HG02870 (cell line): Measurements from ENCODE around the gene POMZP3.
"Not testable (repeated sequence)": the region's sequence is repeated elsewhere in the genome, so short reads cannot be mapped to it uniquely, and the experiment has no call there.

ENCODE experiments used
- ATAC-seq: cut with Tn5 transposase; IDR thresholded peaks from one replicate; pipeline ENCODE4 v1.9.1; 2021; ENCODE audit warnings: mild to moderate bottlenecking, moderate library complexity; ENCODE audit not compliant: unreplicated experiment

Gene POMZP3

GRCh38 chr7:76591033-76591432, 36.0 kb downstream of the POMZP3 start:
- not testable (repeated sequence) for ATAC-seq

DNA sequence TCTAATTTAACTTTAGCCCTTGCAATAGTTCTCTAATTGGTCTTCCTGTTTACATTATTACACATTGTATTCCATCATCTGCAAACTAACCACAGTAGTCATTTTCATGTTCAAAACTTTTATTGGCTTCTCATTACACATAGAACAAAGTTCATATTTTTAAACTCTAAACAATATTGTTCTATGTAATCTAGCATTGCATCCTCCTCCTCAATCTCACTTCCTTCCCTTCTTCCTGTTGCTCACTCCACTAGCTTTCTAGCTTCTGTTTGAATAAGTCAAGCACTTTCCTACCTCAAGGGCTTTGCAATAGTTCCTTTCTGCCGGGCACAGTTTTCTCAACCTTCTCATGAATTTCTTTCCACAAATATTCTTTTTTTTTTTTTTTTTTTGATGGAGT, 38.5 kb downstream of the POMZP3 start:
- ATAC-seq, result not testable (repeated sequence)

DNA sequence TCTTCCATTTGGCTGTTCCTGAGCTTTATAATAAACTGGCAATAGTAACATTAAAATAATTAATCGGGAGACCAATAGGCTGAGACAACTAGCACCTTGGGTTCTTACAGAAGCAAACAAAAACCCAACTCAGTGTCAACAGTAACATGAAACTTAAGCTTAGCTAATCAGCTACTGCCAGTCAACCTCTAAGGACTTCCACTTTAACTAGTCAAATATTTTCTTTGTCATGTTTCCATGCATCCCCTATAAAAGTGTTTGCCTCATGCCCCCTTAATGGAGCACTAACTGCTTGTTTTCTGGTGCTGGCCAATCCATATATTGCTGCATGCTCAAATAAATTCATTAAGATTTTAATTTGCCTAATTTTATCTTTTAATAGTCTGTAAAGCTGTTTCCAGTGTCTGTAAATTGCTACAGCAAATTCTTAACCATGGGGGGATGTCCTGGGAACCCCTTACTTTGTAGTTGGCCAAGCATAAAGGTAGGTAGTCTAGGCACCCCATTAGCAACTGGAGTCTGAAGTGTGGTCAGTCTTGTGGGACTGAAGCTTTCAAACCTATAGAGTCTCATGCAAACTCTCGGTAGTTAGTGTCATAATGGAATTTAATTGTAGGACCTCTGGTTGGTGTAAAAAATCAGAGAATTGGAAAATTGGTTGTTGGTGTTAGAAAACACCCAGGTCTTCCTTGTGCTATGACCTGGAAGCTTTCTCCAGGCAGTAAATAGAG, 40.3 kb downstream of the POMZP3 start:
- ATAC-seq, result not testable (repeated sequence)

DNA sequence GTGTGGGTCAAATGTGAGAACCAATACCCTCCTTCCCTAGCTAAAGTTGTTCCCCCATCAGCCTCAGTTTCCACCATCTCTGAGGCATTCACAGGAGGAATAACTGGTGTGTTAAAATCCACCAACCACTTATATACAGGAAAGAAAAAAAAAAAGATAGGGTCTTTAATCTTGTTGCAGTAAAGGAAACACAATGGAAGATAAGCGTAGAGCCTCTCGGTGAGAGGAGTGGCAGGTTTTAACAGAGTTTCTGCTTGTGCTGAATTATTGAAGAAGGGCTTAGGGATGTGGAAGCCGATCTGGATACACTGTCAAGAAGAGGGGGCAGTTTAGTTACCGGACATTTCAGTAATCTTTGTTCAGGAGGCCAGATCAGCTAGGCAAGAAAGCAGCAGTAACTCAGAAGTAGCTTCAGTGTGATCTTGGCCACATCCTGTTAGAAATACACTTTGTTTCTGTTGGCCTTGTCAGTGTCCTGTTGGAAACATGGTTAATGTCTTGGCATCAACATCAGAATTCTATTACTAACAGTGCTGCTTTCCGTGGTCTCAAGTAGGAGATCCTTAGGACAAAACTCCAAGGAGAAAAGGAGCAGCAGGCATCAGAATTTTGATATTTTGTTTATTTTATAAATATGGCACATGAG, 43.3 kb downstream of the POMZP3 start:
- not testable (repeated sequence) for ATAC-seq

DNA sequence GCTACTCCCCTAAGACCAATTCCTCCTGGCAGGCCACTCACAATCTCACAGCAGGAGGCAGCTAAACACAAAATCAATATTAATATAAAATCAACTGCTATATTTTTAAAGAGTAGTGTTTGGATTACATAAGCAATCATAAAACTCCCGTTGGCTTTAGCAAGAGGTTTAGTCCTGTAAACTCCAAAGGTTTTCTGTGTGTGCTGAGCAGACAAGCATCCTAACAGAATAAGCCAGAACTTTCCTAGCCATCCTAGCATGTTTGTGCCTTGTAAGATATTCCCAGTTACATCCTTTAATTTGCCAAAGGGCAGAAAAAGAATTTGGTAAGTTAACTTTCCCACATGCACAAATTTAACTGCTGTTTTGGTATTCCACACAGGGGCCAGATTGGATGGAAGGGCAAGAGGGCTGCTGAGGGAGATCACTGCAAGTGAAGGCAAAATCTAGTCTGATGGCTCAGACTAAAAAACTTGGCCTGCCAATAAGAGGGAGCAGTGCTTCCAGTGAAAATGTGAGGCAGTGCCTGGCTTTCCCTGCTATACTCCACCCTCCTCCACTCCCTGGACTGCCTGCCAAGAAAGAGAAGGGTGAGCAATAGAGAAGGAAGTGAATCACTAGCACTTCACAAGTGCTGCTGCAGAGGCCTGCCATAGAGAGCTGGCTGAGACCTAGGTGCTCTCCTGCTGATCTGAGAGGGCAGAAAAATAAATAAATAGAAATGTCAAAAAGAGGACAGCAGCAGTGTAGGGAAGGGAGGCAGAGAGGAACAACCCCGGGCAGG, 44.0 kb downstream of the POMZP3 start:
- not testable (repeated sequence) for ATAC-seq

DNA sequence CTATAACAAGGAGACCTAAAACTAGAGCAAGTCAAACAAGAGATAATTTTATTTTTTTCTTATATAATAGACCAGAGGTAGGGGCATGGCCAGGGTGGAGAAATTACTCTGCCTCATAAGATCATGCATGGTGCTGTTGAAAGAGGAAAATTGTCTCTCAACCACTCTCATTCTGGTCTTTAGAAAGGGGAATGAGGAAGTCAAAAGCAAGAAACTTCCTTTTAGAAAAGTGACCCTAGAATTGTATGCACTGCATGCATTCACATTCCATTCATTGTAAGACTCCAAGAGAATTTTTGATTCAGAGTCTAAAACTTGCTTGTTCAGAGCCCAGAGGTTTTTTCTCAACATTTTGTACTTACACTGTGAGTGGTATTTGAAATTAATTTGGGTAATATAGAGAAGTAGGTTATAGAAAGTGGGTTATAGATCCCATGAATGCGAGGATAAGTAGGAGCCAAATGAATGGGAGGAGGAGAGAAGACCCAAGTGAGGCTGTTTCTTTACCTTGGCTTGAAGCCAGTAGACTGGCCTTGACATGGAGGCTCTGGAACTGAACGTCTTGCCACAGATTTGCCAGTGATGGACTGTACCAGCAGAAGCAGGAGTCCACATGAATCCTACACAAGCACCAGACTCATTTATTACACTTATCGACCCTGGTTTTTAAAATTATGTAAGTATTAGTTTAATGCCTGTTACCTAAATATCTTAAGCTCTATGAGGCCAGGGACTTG, 51.0 kb downstream of the POMZP3 start:
- not testable (repeated sequence) for ATAC-seq

DNA sequence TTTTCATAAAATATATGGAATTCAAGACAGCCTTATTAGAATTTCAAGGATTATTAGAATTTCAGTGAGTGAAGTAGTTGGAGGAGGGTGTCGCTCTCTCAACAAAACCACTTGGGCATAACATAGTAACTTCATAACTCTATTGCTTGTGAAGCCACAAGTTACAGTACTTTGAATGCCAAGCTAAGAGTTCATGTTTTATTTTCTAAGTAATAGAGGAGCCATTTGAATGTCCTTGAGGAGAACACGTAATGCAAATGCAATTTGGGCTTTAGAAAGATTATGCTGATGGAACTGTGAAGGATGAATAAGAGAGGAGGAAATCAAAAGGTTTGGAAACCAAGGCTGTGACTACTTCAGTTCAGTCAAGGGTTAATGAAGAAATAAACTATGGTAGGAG, 51.6 kb downstream of the POMZP3 start:
- ATAC-seq, result not testable (repeated sequence)

- not testable (repeated sequence) for ATAC-seq
Observed at GRCh38 chr7:76572296-76572695, 54.8 kb downstream of the POMZP3 start.

DNA sequence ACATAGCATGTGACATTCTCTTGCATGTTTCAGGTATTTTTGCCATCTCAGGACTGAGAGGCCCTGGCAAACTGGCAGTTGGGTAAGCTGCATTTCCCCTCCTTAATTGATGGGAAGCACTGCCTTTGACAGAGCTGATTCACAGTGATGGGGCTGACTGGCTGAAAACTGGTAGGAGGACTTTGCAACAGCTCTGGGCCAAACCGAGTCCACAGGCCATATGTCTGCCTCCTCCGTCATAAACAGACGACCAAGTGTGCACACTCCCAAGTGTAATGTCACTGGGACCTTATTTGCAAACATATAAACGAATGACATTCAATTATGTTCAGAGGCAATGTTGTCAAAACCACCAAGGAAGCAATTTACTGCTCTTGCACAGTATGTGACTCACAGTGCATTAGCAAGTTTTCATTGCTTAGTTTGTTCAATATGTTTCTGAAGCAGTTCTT, 56.7 kb downstream of the POMZP3 start:
- not testable (repeated sequence) for ATAC-seq

DNA sequence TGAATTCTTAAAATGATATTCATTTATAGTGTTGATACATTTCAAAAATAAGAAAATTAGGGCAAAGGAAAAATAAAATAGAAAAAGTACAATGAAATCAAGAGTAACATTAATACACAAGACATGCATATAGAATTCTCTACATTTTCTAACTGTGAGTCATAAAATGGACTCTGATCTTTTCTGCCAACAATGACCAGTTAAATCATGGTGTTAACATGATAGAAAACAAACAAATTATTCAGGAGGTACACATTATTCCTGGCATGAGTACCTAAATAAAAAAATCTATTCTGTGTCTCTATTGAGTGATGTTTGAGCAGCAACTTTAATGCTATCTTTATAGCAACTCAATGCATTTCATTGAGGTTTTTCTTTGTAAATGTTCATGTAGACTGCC, 58.3 kb downstream of the POMZP3 start:
- not testable (repeated sequence) for ATAC-seq

GRCh38 chr7:76567753-76568152, 59.3 kb downstream of the POMZP3 start:
- not testable (repeated sequence) for ATAC-seq

GRCh38 chr7:76567311-76567710, 59.8 kb downstream of the POMZP3 start:
- ATAC-seq, result not testable (repeated sequence)

DNA sequence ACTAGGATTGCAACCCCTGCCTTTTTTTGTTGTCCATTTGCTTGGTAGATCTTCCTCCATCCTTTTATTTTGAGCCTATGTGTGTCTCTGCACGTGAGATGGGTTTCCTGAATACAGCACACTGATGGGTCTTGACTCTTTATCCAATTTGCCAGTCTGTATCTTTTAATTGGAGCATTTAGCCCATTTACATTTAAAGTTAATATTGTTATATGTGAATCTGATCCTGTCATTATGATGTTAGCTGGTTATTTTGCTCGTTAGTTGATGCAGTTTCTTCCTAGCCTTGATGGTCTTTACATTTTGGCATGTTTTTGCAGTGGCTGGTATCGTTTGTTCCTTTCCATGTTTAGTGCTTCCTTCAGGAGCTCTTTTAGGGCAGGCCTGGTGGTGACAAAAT, 62.1 kb downstream of the POMZP3 start:
- ATAC-seq, result not testable (repeated sequence)

DNA sequence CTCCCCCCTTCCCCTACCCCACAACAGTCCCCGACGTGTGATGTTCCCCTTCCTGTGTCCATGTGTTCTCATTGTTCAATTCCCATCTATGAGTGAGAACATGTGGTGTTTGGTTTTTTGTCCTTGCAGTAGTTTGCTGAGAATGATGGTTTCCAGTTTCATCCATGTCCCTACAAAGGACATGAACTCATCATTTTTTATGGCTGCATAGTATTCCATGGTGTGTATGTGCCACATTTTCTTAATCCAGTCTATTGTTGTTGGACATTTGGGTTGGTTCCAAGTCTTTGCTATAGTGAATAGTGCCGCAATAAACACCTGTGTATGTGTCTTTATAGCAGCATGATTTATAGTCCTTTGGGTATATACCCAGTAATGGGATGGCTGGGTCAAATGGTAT, 65.7 kb downstream of the POMZP3 start:
- not testable (repeated sequence) for ATAC-seq

DNA sequence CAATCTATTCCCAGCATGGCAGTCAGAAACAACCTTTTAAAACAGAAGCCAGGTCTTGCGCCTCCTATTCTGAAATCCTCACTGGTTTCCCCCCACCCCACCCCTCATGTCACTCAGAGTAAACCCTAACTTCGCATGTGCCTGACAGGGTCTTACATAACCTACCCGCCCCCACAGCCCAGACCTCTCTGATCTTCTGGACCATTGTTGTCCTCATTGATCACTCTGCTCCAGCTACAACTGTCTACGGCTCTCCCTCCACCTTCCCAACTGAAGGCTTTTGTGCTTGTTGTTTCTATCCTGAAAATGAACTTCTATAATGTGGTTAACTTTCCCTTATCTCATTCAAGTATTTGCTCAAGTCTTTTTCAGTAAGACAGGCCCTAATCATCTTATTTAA, 66.9 kb downstream of the POMZP3 start:
- ATAC-seq, result not testable (repeated sequence)
